ENCODE results near the gene DGKE.

Gene DGKE

DNA sequence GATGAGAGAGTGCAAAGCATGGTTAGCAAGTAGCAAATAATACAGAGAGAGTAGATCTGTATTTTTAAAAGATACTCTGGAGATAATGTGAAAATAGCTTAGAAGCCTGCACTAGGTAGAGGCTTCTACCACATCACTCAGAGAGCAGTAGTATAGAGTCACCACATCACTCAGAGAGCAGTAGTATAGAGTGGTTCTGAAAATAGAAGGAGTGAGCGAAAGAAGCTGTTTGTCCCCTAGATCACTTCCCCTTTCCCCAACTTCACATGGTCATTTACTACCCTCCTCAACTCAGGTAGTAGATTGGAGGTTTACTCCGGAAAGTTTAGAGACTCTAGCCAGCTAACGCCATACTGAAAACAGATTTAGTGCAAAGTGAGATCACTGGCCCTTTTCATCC is 17.1 kb downstream of the DGKE start:
- no peak for DNase-seq

GRCh38 chr17:56861899-56862298 is 27.9 kb downstream of the DGKE start:
- no peak for DNase-seq

- DNase-seq = no peak
Measured at GRCh38 chr17:56863974-56864373, 30.0 kb downstream of the DGKE start.

DNA sequence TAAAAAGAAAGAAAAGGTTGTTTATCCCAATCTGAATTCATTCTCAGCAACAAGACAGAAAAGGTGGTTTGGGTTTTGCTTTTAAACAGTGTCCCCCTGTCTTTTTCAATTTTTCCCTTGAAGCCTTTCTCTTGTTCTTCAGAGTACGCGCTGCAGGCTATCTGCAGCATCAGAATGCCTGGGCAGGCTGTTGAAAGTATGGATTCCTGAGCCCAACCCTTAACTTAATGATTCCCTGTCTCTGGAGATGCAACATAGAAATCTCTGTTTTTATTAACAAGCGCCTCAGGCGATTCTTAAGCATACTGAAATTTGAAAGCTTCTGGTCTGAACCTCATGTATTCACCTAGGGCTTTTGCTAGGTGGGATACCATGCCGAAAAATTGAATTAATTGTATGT is 32.1 kb downstream of the DGKE start:
- no peak for DNase-seq

DNA sequence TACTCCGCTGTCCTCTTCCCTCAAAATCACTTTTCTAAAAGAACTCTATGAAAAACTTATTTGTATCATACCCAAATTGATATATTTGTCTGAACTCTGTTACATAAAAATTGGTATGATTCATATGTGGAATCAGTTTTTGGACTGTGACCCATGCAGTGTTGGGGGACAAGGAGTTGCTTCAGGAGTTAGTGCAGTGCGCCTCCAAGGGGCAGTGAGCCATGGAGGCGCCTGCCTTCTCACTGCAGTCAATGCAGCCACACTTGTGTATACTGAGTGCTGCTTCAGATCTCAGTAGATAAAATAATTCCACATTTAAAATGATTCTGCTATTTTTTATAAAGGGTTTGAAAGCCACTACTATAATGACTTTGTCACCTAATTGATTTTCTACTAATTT is 32.5 kb downstream of the DGKE start:
- DNase-seq = no peak

- DNase-seq = no peak
Measured at GRCh38 chr17:56867948-56868376, 34.0 kb downstream of the DGKE start.

DNA sequence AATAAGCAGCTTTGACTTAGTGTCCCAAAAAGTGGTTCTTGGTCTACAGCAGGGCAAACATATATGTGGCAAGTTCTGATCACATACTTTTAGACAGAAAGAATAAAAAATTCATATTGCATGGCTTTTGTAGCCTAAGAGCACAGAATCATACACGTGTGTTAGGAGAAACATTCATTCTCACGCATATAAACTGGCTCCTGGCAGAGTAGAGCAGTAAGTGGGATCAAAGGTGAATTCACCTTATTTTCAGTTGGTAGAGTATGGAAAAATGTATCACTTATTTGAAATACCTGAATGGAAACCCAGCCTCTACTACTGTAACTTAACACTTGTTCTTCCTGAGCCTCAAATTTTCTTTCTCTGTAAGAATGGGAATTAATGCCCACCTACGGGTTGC is 34.8 kb downstream of the DGKE start:
- no peak for DNase-seq

DNA sequence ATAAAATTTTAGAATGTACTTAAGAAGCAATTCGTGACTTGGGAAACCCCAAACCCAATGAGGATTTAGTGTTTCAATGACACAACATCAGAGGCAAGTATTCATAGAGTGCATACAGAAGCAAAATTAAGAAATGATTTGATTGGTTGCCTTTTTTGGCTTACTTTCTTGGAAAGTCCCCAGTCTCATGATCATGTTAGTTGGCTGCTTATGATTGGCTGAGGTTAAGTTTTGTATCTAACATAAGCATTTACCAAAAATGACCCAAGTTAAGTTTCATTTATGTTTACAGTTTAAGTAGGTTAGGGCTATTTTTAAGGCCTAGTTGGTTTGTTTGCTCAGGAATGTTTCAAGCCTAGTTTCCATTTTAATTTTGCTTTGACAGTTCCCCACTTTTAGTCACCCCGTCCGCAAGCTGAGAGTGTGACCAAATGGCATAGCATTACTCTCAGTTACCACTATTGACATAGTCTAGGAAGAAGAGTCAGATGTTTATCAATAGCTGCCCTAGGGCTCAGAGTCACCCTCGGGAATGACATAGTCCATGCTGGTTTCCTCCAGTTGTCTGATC is 36.2 kb downstream of the DGKE start:
- DNase-seq = no peak

GRCh38 chr17:56876766-56877179 is 42.8 kb downstream of the DGKE start:
- no peak for DNase-seq

DNA sequence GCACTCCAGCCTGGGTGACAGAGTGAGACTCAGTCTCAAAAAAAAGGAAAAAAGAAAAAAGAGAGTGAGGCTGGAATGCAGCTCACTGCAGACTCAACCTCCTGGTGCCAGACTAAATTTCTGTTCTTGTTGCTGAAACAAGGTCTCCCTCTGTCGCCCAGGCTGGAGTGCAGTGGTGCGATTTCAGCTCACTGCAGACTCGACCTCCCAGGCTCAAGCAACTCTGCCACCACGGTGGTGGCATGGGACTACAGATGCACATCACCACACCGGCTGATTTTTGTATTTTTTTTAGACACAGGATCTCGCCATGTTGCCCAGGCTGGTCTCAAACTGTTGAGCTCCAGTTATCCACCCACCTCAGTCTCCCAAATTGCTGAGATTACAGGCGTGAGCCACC is 45.3 kb downstream of the DGKE start:
- no peak for DNase-seq

DNA sequence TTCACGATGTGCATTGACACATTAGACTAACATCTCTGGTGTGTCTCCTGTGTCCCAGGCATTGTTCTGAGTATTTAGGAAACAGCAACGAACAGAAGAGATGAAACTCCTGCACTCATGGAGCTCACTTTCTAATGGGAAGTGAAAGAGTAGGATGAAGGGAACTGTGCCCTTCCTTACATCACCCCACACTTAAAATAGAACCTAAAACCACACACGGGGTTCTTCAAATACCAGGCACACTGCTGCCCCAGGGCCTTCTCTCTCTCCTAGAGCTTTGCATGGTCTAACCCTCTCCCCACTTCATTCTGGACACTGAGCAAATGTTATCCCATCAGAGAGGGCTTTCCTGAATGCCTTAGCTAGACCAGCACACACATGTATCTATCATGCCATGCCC is 46.2 kb downstream of the DGKE start:
- no peak for DNase-seq

- no peak for DNase-seq
Measured at GRCh38 chr17:56880571-56880970, 46.6 kb downstream of the DGKE start.

DNA sequence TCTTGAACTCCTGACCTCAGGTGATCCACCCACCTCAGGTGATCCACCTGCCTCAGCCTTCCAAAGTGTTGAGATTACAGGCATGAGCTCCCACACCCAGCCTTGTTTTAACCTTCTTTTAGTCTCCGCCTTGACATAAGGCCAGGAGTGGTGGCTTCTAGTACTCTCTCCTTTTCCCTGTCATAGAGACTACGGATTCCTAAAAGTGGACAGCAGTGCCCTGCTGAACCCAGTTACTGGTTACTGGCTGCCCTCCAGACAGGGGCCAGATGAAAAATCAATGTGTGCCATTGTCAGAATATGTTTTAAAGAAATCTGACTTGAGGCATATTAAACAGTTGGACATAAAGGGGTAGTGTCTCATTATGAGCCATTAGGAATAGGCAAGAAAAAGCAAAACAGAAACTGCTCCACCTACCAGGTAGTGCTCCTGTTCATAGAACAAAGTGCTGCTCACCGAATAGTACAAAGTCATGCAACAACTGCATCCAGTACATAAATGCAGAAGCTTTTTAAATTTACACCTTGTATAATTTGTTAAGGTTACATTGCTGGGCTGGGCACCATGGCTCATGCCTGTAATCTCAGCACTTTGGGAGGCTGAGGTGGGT is 47.8 kb downstream of the DGKE start:
- DNase-seq = no peak

DNA sequence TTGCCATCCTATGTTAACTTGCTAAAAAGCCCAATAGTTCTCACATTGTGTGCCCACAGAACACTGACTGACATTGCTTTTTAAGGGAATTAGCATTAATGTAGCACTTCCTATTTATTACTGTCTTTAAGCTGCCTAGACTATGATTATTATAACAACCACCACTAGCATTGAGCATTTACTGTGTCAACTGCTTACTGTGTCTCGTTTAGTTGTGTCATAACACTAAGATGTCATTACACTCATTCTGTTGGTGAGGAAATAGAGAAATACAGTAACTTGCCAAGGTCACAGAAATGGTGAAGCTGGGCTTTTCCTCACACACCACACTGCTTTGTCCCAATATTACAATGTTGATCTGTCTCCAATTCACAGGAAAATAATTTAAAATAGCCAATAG is 49.7 kb downstream of the DGKE start:
- DNase-seq = no peak

- DNase-seq = no peak
Measured at GRCh38 chr17:56884483-56885311, 50.7 kb downstream of the DGKE start.

- no peak for DNase-seq
Measured at GRCh38 chr17:56885312-56885657, 51.3 kb downstream of the DGKE start.

DNA sequence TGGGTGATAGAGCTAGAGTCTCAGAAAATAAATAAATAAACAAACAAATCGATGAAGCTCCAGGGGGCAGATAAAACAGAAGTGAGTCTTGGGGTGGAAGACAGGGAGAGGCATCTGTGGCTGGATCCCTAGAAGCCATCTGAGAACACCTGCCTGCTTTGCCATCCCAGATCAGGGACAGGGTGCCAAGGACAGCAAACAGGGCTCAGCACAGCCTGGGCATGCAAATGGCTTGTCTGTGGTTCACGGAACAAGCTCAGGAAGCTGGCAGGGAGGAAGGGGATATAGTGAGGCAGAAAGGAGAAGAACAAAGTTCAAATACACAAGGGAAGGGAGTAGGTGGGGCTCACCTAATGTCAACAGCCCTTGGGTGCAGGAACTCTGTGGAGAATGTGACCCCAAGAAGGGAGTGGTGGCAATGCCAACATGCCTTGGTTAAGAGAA is 52.4 kb downstream of the DGKE start:
- DNase-seq = no peak

- no peak for DNase-seq
Measured at GRCh38 chr17:56887105-56887504, 53.2 kb downstream of the DGKE start.

DNA sequence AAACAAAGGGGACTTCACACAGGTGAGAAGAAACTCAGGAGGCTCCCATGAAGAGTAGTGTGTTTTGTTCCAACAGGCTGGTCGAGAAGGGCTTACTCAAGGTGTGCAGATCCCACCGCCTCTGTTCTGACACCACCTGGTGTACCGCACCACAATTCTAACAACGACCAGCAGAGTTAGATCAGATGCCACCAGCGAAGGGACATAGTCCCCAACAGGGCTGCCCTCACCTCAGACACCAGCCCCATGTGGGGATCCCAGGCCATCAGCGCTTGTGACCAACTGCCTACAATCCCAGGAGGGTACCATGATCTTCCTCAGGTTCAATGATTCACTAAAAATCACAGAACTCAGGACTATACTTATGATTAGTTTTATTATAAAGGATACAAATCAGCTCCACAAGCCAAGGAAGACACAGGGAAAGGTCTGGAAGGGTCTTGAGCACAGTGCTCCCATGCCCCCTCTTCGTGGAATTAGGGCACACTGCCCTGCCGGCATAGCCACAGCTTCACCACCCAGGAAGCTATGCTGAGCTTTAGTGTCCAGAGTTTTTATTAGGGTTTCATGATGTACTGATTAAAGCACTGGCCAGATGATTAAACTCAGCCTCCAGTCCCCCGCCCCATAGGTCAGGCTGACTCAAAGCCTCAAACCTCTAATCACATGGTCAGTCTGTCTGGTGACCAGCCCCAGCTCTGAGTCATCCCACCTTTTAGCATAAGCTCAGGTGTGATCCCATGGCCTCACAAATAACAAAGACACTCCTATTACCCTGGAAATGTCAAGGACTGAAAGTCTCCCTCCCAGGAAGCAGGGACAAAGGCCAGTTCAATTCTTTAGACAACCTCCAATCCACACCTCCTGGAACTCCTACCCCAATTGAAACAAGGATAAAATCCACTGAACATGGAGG is 53.9 kb downstream of the DGKE start:
- no peak for DNase-seq

- DNase-seq = no peak
Measured at GRCh38 chr17:56890390-56890789, 56.4 kb downstream of the DGKE start.

DNA sequence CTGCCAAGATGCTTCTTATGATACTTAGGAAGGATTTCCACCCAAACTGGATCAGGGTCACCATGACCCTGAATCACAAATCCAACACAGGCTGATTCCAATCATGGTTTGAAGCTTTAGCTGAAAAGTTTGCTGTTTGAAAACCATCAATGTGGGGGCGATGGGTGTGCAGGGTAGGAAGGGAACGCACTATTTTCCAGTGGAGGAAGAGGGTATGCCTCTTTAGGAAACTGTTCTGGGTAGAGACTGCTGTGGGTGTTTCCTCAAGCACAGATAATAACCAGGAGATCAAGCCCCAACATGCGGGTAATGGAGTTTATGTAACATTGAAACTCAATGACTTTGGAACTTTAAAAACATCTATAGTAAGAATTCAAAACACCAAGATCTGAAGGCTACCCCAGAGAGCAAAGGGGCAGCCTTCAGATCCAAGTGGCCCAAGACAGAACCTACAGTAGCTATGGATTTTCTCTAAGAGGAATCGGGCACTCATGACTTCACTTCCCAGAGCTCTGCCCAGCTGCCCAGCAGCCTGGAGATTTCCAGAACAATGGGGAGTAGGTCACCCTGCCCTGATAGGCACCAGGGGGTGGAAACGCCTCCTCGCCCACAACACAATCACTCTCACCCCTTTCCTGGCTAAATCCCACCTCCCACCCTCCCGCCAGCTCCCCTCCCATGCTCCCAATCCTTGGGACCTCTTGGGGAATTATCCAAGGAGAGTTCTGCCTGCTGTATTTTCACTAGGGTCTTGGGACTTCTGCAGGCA is 57.1 kb downstream of the DGKE start:
- no peak for DNase-seq

DNA sequence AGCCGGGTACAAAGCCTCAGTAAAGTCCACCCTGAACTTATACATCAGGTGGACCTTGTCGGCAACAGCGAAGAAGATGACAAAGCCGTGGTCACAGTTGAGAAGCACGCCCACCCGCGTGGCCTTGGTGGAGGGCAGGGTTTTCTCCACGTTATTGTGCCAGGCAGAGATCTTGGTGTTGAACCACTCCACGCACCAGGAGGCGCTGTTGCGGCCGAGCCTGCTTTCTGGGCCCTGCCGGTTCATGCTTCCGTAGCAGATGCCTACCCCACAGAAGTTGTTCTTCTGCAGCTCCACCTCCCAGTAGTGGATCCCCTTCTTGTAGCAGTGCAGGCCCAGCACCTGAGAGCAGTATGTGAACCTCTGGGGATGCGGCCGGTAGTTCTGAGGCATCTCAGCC is 57.8 kb downstream of the DGKE start:
- DNase-seq = peak; percentile 33 to 59
